NCI-H446 (cell line): ENCODE results near the gene KCNK10.

Experiments
- DNase-seq, 2 experiments: peaks; one replicate each; lab custom pipeline; 2025; lab: John Stamatoyannopoulos, UW

KCNK10 gene

GRCh38 chr14:88323086-88323522 lies at the start of gene KCNK10:
Gene KCNK10 (minus strand): TSS chr14:88323269. CDS start chr14:88322798, 471 bp downstream.
- DNase-seq: no peak

GRCh38 chr14:88369496-88369895 lies 46.4 kb upstream of the KCNK10 start:
- no peak for DNase-seq

GRCh38 chr14:88364710-88365413 lies 41.8 kb upstream of the KCNK10 start:
- DNase-seq: no peak

GRCh38 chr14:88363644-88364043 lies 40.6 kb upstream of the KCNK10 start:
- no peak for DNase-seq

GRCh38 chr14:88359500-88359899 lies 36.4 kb upstream of the KCNK10 start:
- DNase-seq: no peak

- no peak for DNase-seq
These were observed 31.3 kb upstream of the KCNK10 start for GRCh38 chr14:88354358-88354757.

GRCh38 chr14:88352698-88353097 lies 29.6 kb upstream of the KCNK10 start:
- DNase-seq: no peak

GRCh38 chr14:88351966-88352691 lies 29.1 kb upstream of the KCNK10 start:
- DNase-seq: no peak

- no peak for DNase-seq
These were observed 25.5 kb upstream of the KCNK10 start for GRCh38 chr14:88348546-88348945.

GRCh38 chr14:88346048-88346639 lies 23.1 kb upstream of the KCNK10 start:
- no peak for DNase-seq

- DNase-seq: no peak
These were observed 19.9 kb upstream of the KCNK10 start for GRCh38 chr14:88342980-88343379.

GRCh38 chr14:88340357-88340756 lies 17.3 kb upstream of the KCNK10 start:
- DNase-seq: no peak

- DNase-seq: no peak
These were observed 10.0 kb upstream of the KCNK10 start for GRCh38 chr14:88333036-88333435.

GRCh38 chr14:88327497-88327896 lies 4.4 kb upstream of the KCNK10 start:
- DNase-seq: no peak

GRCh38 chr14:88326352-88327103 lies 3.5 kb upstream of the KCNK10 start:
- no peak for DNase-seq

- DNase-seq: no peak
These were observed 2.8 kb upstream of the KCNK10 start for GRCh38 chr14:88325883-88326282.

GRCh38 chr14:88324930-88325329 lies 1.9 kb upstream of the KCNK10 start:
- DNase-seq: no peak

GRCh38 chr14:88324491-88324890 lies 1.4 kb upstream of the KCNK10 start:
- no peak for DNase-seq

GRCh38 chr14:88323523-88324199 lies 592 bp upstream of the KCNK10 start:
- peak in 1 of 2 experiments; percentile 25 for DNase-seq

- DNase-seq: no peak
These were observed 474 bp downstream of the KCNK10 start for GRCh38 chr14:88322504-88323085.
